GM12878 (cell line): ENCODE results near the gene PSMF1. TPM values are rescaled to one million over a fixed set of nuclear protein-coding genes. Genes with fewer than 3 reads are reported as not detected.

Experiments
- BRCA1 ChIP-seq: IDR thresholded peaks from 2 replicates; pipeline ENCODE4 v1.6.1; 2011; ENCODE audit warnings: low read depth, low read length, improper control_type of control experiment
- IKZF2 ChIP-seq, 2 experiments: fragments of 450-650 bp; IDR thresholded peaks; 2 replicates each; pipeline ENCODE4 v1.6.1; 2017; ENCODE audit warnings: mild to moderate bottlenecking in 2 of 2, moderate library complexity in 2 of 2
- POU2F2 ChIP-seq: IDR thresholded peaks from 3 replicates; pipeline ENCODE4 v1.6.1; 2011; ENCODE audit warnings: low read depth, mild to moderate bottlenecking, low read length, borderline replicate concordance
- RELA ChIP-seq: fragments of 450-650 bp; IDR thresholded peaks from 2 replicates; pipeline ENCODE4 v1.8.0; 2014; ENCODE audit warnings: borderline replicate concordance; ENCODE audit not compliant: partially characterized antibody
- TARDBP ChIP-seq: IDR thresholded peaks from 2 replicates; pipeline ENCODE4 v1.6.1; 2016; ENCODE audit warnings: borderline replicate concordance
- TCF7 ChIP-seq: IDR thresholded peaks from 2 replicates; pipeline ENCODE4 v1.6.1; 2014; ENCODE audit warnings: antibody characterized with exemption, borderline replicate concordance
- ZNF24 ChIP-seq: fragments of 450-650 bp; IDR thresholded peaks from 2 replicates; pipeline ENCODE4 v1.6.1; 2017; ENCODE audit warnings: antibody characterized with exemption, mild to moderate bottlenecking
- polyA plus RNA-seq, 11 experiments: library from polyadenylated mRNA; depleted of rRNA in 4 of 11; unstranded in 6 of 11; stranded (reverse) in 5 of 11; fragments of >200 nt; fragmentation: Nextera tagmentation in 4 of 11; fragmentation: Illumina TruSeq in 1 of 11; extraction: Ambion mirVana in 4 of 11; extraction: Trizol in 1 of 11; gene quantifications; 1 replicate in 1 of 11; 2 replicates in 10 of 11; pipeline versions ENCODE4 v1.2.1 to v1.2.3, GENCODE V29; 2011 to 2016; ENCODE audit warnings: inconsistent platforms in 2 of 11, missing spikeins in 2 of 11, low read depth in 1 of 11
- total RNA-seq, 4 experiments: library from RNA; depleted of rRNA in 3 of 4; stranded (reverse); fragments of >200 nt in 3 of 4; fragmentation: Illumina TruSeq in 1 of 4; extraction: Trizol in 1 of 4; gene quantifications; 2 replicates each; pipeline versions ENCODE4 v1.2.1 to v1.2.3, GENCODE V29; 2013 to 2021
- TF ChIP-seq, protein P1 (sequence below): fragments of 450-650 bp; IDR thresholded peaks from 2 replicates; pipeline ENCODE4 v1.6.1; 2017; ENCODE audit warnings: mild to moderate bottlenecking, moderate library complexity
- TF ChIP-seq, protein P2 (sequence below): fragments of 450-650 bp; IDR thresholded peaks from 2 replicates; pipeline ENCODE4 v1.6.1; 2017; ENCODE audit warnings: antibody characterized with exemption, mild to moderate bottlenecking, moderate library complexity
- TF ChIP-seq, protein P3 (sequence below): fragments of 450-650 bp; IDR thresholded peaks from 2 replicates; pipeline ENCODE4 v1.6.1; 2017; ENCODE audit warnings: mild to moderate bottlenecking, moderate library complexity
- TF ChIP-seq, protein P4 (sequence below): fragments of 450-650 bp; IDR thresholded peaks from 2 replicates; pipeline ENCODE4 v1.6.1; 2014; ENCODE audit warnings: mild to moderate bottlenecking

Gene PSMF1
- total and polyA plus RNA-seq, 10 of the 15 experiments (the other 5 are each of a cell fraction or from before 2014, with no cell fraction given): 14.2 to 173 (median 40.6) TPM

DNA sequence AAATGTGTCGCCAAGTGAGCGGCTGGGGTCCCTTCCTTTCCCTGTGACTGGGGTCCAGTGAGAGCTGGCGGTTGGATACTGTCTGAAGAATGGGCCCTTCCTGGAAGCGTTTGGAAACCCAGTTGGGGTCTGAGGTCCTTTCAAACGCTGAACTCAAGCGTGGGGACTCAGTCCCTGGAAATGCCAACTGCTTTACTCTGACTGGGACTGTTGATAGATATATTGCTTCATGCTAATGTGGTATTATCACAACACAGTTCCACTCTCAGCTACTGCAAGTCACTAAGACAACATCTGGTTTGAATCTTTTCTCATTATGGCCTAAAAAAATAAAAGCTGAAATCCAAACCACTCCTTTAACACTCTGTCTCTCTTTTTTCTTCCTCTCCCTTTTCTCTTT lies 23.7 kb upstream of the PSMF1 start (continued):
- TF ChIP-seq BRCA1 (no peak), ZNF24 (no peak), TARDBP (no peak), POU2F2 (no peak), RELA (no peak), IKZF2 (IDR thresholded peaks at IDR 0.05) (no peak), TCF7 (no peak)
- TF ChIP-seq, protein P1, sequence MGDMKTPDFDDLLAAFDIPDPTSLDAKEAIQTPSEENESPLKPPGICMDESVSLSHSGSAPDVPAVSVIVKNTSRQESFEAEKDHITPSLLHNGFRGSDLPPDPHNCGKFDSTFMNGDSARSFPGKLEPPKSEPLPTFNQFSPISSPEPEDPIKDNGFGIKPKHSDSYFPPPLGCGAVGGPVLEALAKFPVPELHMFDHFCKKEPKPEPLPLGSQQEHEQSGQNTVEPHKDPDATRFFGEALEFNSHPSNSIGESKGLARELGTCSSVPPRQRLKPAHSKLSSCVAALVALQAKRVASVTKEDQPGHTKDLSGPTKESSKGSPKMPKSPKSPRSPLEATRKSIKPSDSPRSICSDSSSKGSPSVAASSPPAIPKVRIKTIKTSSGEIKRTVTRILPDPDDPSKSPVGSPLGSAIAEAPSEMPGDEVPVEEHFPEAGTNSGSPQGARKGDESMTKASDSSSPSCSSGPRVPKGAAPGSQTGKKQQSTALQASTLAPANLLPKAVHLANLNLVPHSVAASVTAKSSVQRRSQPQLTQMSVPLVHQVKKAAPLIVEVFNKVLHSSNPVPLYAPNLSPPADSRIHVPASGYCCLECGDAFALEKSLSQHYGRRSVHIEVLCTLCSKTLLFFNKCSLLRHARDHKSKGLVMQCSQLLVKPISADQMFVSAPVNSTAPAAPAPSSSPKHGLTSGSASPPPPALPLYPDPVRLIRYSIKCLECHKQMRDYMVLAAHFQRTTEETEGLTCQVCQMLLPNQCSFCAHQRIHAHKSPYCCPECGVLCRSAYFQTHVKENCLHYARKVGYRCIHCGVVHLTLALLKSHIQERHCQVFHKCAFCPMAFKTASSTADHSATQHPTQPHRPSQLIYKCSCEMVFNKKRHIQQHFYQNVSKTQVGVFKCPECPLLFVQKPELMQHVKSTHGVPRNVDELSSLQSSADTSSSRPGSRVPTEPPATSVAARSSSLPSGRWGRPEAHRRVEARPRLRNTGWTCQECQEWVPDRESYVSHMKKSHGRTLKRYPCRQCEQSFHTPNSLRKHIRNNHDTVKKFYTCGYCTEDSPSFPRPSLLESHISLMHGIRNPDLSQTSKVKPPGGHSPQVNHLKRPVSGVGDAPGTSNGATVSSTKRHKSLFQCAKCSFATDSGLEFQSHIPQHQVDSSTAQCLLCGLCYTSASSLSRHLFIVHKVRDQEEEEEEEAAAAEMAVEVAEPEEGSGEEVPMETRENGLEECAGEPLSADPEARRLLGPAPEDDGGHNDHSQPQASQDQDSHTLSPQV: no peak
- TF ChIP-seq, protein P2, sequence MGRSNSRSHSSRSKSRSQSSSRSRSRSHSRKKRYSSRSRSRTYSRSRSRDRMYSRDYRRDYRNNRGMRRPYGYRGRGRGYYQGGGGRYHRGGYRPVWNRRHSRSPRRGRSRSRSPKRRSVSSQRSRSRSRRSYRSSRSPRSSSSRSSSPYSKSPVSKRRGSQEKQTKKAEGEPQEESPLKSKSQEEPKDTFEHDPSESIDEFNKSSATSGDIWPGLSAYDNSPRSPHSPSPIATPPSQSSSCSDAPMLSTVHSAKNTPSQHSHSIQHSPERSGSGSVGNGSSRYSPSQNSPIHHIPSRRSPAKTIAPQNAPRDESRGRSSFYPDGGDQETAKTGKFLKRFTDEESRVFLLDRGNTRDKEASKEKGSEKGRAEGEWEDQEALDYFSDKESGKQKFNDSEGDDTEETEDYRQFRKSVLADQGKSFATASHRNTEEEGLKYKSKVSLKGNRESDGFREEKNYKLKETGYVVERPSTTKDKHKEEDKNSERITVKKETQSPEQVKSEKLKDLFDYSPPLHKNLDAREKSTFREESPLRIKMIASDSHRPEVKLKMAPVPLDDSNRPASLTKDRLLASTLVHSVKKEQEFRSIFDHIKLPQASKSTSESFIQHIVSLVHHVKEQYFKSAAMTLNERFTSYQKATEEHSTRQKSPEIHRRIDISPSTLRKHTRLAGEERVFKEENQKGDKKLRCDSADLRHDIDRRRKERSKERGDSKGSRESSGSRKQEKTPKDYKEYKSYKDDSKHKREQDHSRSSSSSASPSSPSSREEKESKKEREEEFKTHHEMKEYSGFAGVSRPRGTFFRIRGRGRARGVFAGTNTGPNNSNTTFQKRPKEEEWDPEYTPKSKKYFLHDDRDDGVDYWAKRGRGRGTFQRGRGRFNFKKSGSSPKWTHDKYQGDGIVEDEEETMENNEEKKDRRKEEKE: no peak
- TF ChIP-seq, protein P3, sequence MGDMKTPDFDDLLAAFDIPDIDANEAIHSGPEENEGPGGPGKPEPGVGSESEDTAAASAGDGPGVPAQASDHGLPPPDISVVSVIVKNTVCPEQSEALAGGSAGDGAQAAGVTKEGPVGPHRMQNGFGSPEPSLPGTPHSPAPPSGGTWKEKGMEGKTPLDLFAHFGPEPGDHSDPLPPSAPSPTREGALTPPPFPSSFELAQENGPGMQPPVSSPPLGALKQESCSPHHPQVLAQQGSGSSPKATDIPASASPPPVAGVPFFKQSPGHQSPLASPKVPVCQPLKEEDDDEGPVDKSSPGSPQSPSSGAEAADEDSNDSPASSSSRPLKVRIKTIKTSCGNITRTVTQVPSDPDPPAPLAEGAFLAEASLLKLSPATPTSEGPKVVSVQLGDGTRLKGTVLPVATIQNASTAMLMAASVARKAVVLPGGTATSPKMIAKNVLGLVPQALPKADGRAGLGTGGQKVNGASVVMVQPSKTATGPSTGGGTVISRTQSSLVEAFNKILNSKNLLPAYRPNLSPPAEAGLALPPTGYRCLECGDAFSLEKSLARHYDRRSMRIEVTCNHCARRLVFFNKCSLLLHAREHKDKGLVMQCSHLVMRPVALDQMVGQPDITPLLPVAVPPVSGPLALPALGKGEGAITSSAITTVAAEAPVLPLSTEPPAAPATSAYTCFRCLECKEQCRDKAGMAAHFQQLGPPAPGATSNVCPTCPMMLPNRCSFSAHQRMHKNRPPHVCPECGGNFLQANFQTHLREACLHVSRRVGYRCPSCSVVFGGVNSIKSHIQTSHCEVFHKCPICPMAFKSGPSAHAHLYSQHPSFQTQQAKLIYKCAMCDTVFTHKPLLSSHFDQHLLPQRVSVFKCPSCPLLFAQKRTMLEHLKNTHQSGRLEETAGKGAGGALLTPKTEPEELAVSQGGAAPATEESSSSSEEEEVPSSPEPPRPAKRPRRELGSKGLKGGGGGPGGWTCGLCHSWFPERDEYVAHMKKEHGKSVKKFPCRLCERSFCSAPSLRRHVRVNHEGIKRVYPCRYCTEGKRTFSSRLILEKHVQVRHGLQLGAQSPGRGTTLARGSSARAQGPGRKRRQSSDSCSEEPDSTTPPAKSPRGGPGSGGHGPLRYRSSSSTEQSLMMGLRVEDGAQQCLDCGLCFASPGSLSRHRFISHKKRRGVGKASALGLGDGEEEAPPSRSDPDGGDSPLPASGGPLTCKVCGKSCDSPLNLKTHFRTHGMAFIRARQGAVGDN: no peak
- TF ChIP-seq, protein P4, sequence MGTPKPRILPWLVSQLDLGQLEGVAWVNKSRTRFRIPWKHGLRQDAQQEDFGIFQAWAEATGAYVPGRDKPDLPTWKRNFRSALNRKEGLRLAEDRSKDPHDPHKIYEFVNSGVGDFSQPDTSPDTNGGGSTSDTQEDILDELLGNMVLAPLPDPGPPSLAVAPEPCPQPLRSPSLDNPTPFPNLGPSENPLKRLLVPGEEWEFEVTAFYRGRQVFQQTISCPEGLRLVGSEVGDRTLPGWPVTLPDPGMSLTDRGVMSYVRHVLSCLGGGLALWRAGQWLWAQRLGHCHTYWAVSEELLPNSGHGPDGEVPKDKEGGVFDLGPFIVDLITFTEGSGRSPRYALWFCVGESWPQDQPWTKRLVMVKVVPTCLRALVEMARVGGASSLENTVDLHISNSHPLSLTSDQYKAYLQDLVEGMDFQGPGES: no peak
